ENCODE data around the gene FNDC3A.
"Not testable (repeated sequence)": the region's sequence is repeated elsewhere in the genome, so short reads cannot be mapped to it uniquely, and the experiment has no call there.

Gene FNDC3A

DNA sequence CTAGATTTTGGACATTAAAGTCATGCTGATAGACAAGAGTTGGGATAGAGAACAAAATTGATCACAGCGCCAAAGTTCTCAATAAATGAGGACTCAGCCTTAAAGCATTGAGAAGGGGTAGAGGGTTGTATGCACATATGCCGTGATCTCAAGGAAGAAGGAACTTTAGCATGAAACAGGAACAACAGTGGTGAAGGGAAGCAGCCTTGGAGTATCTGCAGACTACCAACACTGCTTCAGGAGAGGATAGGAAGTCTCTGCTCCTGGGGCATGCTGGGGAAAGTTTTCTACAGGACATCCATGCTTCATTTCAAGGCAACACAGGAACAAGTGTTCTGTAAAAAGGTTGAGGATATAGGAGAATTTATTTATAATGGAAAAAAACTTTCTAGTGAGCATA, 132.5 kb downstream of the FNDC3A start:
- in situ Hi-C loops (cut with MboI; ENCODE audit: low sequenced_read_pairs, unreplicated experiment), result no loop called here
- TF ChIP-seq, protein P1, sequence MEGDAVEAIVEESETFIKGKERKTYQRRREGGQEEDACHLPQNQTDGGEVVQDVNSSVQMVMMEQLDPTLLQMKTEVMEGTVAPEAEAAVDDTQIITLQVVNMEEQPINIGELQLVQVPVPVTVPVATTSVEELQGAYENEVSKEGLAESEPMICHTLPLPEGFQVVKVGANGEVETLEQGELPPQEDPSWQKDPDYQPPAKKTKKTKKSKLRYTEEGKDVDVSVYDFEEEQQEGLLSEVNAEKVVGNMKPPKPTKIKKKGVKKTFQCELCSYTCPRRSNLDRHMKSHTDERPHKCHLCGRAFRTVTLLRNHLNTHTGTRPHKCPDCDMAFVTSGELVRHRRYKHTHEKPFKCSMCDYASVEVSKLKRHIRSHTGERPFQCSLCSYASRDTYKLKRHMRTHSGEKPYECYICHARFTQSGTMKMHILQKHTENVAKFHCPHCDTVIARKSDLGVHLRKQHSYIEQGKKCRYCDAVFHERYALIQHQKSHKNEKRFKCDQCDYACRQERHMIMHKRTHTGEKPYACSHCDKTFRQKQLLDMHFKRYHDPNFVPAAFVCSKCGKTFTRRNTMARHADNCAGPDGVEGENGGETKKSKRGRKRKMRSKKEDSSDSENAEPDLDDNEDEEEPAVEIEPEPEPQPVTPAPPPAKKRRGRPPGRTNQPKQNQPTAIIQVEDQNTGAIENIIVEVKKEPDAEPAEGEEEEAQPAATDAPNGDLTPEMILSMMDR (IDR thresholded peaks at IDR 0.05; ENCODE audit: borderline replicate concordance, control extremely low read depth, extremely low read depth, insufficient read depth, missing control alignments), result no peak
- DNase-seq (ENCODE audit: low spot score), result no peak

DNA sequence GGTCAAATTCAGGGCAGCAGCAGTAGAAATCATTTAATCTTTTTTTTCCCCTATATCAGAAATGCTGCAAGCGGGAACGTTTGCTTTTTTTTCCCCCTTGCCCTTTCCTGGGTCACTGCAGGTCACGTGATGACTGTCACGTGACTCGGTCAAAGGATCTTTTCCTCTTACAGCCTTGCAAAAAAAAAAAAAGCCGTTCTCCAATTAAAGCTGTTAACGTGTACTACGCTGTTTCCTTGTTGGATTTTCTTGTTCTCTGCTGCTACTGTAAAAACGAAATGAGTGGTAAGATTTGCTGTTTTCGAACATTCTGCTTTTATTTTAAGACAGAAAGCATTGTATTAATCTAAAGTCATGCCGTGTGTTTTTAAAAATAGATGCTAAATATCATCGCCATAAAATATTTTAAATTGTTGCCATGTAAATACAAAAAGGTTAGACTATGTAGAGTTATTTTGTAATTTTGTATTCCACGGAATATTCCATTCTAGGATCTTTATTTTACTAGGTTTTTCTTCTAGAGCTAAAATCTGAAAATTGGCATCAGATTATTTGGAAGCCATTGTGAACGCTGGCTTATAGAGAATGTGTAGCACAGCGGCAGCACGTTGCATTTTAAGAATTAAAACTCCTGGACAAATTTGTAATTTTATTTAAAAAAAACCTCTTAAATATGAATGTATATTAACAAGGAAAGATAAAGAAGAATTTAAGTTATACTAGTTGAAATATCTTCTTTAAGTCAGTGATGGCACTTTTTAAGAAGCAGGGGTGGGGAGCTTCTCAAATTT, 134.6 kb downstream of the FNDC3A start:
- peak; percentile 54 for DNase-seq (ENCODE audit: low spot score)
- in situ Hi-C loops (cut with MboI; ENCODE audit: low sequenced_read_pairs, unreplicated experiment), result no loop called here
- TF ChIP-seq, protein P1 (IDR thresholded peaks at IDR 0.05; ENCODE audit: borderline replicate concordance, control extremely low read depth, extremely low read depth, insufficient read depth, missing control alignments), result no peak

DNA sequence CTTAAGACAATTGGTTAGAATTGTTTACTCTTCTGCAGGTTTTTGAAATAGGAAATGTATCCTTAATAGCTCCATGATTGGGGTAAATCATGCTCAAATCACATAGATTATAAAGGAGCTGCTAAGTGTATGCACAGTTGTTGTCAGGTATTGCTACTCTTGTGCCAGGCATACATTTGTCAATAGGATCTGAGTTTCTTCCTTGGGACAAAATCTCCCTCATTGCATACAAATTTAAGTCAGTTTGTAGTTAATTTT, 135.1 kb downstream of the FNDC3A start:
- in situ Hi-C loops (cut with MboI; ENCODE audit: low sequenced_read_pairs, unreplicated experiment), result no loop called here
- no peak for DNase-seq (ENCODE audit: low spot score)
- TF ChIP-seq, protein P1 (IDR thresholded peaks at IDR 0.05; ENCODE audit: borderline replicate concordance, control extremely low read depth, extremely low read depth, insufficient read depth, missing control alignments), result no peak

DNA sequence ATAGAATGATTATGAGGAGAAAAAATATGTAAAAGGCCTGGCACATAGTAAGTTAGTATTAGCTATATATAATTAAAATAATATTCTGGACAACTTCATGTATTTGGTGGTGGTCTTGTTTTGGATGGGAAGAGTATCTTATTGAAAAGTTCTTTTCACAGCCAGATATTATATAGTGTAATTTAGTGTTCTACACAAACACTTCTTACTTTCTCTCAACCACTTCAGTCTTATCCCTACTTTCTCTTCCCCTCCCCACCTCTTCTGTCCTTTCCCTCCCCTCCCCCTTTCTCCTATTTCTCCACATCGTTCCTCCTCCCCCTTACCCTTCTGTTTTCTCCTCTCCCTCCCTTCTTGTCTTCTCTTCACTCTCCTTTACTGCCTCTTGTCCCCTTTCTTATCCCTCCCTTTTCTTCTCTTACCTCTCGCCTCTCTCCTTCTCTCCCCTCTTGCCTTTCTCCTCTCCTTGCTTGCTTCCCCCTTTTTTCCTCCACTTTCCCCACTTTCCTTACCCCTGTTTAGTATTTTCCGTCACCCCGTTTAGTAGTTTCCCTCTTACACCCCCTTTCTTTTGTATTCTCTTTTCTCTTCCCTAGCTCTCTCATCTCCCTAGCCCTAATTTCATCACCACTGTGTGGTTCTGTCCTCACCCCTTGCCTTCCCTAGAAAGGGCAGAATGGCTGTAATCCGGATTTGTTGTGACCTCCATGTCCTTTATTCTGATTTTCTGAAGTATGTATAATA, 137.2 kb downstream of the FNDC3A start:
- DNase-seq (ENCODE audit: low spot score), result no peak
- in situ Hi-C loops (cut with MboI; ENCODE audit: low sequenced_read_pairs, unreplicated experiment), result no loop called here
- TF ChIP-seq, protein P1 (IDR thresholded peaks at IDR 0.05; ENCODE audit: borderline replicate concordance, control extremely low read depth, extremely low read depth, insufficient read depth, missing control alignments), result no peak

DNA sequence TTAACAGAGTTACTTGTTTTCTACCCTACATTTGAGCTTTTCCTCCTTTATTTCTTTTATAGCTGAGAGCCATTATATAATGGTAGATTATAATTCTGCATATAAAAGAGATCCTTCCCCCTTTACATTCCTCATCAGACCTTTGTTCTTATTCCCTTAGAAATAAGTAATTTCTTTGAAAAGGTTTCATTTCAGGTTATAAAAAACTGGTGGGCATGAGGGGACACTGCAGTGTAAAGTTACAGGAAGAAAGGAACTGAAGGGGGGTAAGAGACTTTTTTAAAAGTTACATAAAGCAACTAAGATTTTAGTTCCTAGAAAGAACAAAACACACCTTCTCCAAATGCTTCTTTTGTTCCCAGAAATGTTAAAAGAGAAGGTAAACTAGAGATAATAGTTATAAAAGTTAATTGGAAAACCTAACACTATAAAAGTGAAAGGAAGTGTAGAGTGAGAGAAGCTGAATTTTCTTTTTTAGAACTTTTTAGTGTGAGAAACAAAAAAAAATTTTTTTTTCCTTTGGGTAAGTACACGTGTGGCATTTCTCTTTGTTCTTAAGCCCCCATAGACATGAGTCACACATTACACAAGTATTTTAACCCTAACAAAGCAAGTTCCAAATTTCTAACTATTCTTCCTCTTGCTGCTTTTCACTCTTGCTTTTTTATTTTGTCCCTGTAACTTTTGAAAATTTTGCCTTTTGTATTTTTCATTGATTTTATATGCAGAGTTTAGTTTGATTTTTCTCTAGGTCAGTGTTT, 138.0 kb downstream of the FNDC3A start:
- in situ Hi-C loops (cut with MboI; ENCODE audit: low sequenced_read_pairs, unreplicated experiment), result no loop called here
- TF ChIP-seq, protein P1 (IDR thresholded peaks at IDR 0.05; ENCODE audit: borderline replicate concordance, control extremely low read depth, extremely low read depth, insufficient read depth, missing control alignments), result no peak
- DNase-seq (ENCODE audit: low spot score), result no peak

DNA sequence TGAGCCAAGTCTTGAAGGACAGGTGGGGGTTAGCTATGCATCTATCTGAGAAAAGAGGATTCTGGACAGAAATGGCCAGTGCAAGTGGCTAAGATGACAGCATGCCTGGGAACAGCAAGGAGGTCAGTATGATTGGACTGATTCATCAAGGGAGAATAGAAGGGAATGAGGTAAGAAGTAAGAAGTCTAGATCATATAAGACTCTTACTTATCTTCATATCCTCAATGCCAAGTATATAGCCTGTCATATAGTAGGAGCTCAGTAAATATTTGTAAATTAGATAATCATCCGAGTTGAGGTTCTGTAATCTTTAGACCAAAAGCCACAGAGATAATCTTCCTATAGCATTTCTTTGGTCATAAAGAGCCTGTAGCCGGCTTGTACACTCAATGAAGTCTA, 141.2 kb downstream of the FNDC3A start:
- in situ Hi-C loops (cut with MboI; ENCODE audit: low sequenced_read_pairs, unreplicated experiment), result no loop called here
- TF ChIP-seq, protein P1 (IDR thresholded peaks at IDR 0.05; ENCODE audit: borderline replicate concordance, control extremely low read depth, extremely low read depth, insufficient read depth, missing control alignments), result no peak
- no peak for DNase-seq (ENCODE audit: low spot score)

DNA sequence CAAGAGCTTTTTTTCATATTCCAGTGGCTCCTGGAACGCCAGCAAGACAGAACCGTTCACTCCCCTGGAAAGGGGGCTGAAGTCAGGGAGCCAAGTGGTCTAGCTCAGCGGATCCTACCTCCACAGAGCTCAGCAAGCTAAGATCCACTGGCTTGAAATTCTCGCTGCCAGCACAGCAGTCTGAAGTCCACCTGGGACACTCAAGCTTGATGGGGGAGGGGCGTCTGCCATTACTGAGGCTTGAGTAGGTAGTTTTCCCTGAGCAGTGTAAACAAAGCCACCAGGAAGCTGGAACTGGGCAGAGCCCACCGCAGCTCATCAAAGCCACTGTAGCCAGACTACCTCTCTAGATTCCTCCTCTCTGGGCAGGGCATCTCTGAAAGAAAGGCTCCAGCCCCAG, 142.7 kb downstream of the FNDC3A start:
- DNase-seq (ENCODE audit: low spot score); in situ Hi-C loops (cut with MboI; ENCODE audit: low sequenced_read_pairs, unreplicated experiment): not testable (repeated sequence)

Data from GM13976 (cell line).